Esophagus muscularis mucosa (tissue), 4 donors: ENCODE results near the gene SASS6. TPM values are rescaled to one million over a fixed set of nuclear protein-coding genes. Genes with fewer than 3 reads are reported as not detected.

Experiments used
- DNase-seq: peaks from one replicate; pipeline ENCODE4 v3.0.0-alpha.2; 2017; ENCODE audit errors: extremely low spot score
- H3K27ac ChIP-seq, 4 donors: fragments of 200-600 bp; sonication (generic); replicated peaks in 1 of 4; 1 replicate in 3 of 4; 2 replicates in 1 of 4; pipeline ENCODE4 v1.5.1; 2016 to 2019; ENCODE audit warnings: mild to moderate bottlenecking in 1 of 4
- H3K27me3 ChIP-seq, 4 donors: fragments of 200-600 bp; sonication (generic); one replicate each; pipeline versions ENCODE4 v1.5.1 to v1.6.0; 2016 to 2019
- H3K36me3 ChIP-seq, 4 donors: fragments of 200-600 bp; sonication (generic); one replicate each; pipeline ENCODE4 v1.5.1; 2016 to 2019
- H3K4me1 ChIP-seq, 4 donors: fragments of 200-600 bp; sonication (generic); one replicate each; pipeline ENCODE4 v1.5.1; 2016 to 2019
- H3K4me3 ChIP-seq, 4 donors: fragments of 200-600 bp; sonication (generic); 1 replicate in 2 of 4; 2 replicates in 2 of 4; pipeline ENCODE4 v1.5.1; 2016 to 2019; ENCODE audit warnings: mild to moderate bottlenecking in 4 of 4, moderate library complexity in 1 of 4
- H3K9me3 ChIP-seq, 4 donors: fragments of 200-600 bp; sonication (generic); 1 replicate in 3 of 4; 2 replicates in 1 of 4; pipeline ENCODE4 v1.5.1; 2016 to 2019
- EP300 ChIP-seq: sonication (generic); formaldehyde crosslinking; IDR thresholded peaks from one replicate; pipeline ENCODE4 v1.6.1; 2017; ENCODE audit warnings: antibody characterized with exemption
- POLR2A ChIP-seq: fragments of 450-650 bp; IDR thresholded peaks from one replicate; pipeline ENCODE4 v1.6.1; 2017; ENCODE audit warnings: antibody characterized with exemption, moderate library complexity, mild to moderate bottlenecking, low read depth
- POLR2AphosphoS5 ChIP-seq, 2 donors: sonication (generic); formaldehyde crosslinking; IDR thresholded peaks; one replicate each; pipeline ENCODE4 v1.6.1; 2017; ENCODE audit warnings: antibody characterized with exemption in 2 of 2
- WGBS: methylation state at CpG from one replicate; pipeline ENCODE4 v1.1.5; 2018; 5-methylcytosine and 5-hydroxymethylcytosine counted together
- intact Hi-C: fragments of 100-400 bp; cut with DNase I; formaldehyde crosslinking; loops from one replicate; pipeline ENCODE4 v1.15.1; 2023
- total RNA-seq, 4 donors: library from RNA; depleted of rRNA; stranded (reverse); fragments of >200 nt; gene quantifications; one replicate each; pipeline versions ENCODE4 v1.1.0 to v1.2.1, GENCODE V29; 2016
- TF ChIP-seq, protein P1 (sequence below), 3 experiments: fragments of 200-600 bp in 2 of 3; fragments of 450-650 bp in 1 of 3; sonication (generic) in 2 of 3; IDR thresholded peaks; one replicate each; pipeline ENCODE4 v1.5.1; 2017 to 2019; ENCODE audit warnings: antibody characterized with exemption in 3 of 3, mild to moderate bottlenecking in 2 of 3, moderate library complexity in 1 of 3

SASS6 gene
- 1 to 10 TPM; 1.2 to 3.0 (median 2.4) TPM for total RNA-seq

DNA sequence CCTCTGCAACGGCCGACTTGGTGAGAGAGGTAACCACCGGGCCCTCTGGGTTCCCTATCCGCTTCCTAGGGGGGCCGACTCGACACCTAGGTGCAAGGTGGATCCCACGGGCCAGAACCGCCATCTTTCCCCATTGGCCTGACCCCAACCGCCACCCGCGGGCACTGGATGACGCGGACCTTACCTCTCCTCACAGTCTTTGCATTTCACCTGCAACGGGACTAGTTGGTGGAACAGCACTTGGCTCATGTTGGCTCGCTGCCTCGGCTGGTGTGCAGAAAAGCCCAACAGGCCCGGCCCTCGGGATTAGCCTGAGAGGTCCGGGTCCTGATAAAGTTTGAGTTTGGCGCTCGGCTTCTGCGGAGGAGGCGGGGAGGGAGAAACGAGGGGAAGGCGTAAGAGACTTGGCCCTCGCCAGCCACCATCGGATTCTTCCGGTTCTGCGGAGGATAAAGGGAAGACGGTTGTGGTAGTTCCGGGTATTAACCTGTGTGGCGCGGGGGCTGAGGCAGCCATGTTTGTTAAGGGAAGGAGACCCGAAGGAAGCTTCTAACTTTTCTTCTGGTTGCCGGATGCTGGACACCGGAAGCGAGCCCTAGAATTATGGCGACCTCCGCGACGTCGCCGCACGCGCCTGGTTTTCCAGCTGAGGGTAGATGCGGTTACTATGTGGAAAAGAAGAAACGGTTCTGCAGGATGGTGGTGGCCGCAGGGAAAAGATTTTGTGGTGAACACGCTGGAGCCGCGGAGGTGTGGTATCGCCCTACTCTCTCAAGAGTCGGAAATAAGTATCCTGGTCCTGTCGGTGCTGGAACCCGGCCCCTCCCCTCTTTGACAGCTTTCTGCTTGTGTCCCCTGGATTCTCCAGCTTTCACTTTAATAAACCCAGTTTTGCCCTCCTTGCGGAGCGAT lies at the start of gene SASS6, which contains the start of gene TRMT13:
SASS6 (minus strand) TSS at position 365 of the 912 bp plus-strand sequence; CDS start at position 249, 116 bp downstream.
TRMT13 (plus strand) TSS at position 598 of the 912 bp plus-strand sequence; CDS start at position 604, 6 bp downstream.
- Histone ChIP-seq H3K4me3 (peak within 1 kb of the TSS; percentile 60 to 76 (median 74)), H3K9me3 (no peaks in the 10 kb centered on the region), H3K27ac (peak within 1 kb of the TSS; percentile 61 to 73 (median 70)), H3K36me3 (peaks cover 0 to 14% (median 11%) of the 10 kb centered on the region in 4 donors), H3K27me3 (no peaks in the 10 kb centered on the region), H3K4me1 (peaks cover 4 to 32% (median 28%) of the 10 kb centered on the region in 4 donors)
- TF ChIP-seq, protein P1, sequence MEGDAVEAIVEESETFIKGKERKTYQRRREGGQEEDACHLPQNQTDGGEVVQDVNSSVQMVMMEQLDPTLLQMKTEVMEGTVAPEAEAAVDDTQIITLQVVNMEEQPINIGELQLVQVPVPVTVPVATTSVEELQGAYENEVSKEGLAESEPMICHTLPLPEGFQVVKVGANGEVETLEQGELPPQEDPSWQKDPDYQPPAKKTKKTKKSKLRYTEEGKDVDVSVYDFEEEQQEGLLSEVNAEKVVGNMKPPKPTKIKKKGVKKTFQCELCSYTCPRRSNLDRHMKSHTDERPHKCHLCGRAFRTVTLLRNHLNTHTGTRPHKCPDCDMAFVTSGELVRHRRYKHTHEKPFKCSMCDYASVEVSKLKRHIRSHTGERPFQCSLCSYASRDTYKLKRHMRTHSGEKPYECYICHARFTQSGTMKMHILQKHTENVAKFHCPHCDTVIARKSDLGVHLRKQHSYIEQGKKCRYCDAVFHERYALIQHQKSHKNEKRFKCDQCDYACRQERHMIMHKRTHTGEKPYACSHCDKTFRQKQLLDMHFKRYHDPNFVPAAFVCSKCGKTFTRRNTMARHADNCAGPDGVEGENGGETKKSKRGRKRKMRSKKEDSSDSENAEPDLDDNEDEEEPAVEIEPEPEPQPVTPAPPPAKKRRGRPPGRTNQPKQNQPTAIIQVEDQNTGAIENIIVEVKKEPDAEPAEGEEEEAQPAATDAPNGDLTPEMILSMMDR (IDR thresholded peaks at IDR 0.05): peak in 1 of 3 experiments; percentile 7
- TF ChIP-seq POLR2AphosphoS5 (IDR thresholded peaks at IDR 0.05): peak; percentile 83 to 93
- TF ChIP-seq POLR2A: no peak
- TF ChIP-seq EP300: no peak
- peak; percentile 99 for DNase-seq
- intact Hi-C loops: loop anchor here (5.0 kb wide), 3 partner anchors 96 to 281 kb away; partner anchors contain the start of genes AGL and DBT
- 0% methylated on average over 42 of the region's 57 CpGs for WGBS

- H3K36me3 ChIP-seq: no peaks in the 10 kb centered on the region
- TF ChIP-seq, protein P1 (IDR thresholded peaks at IDR 0.05): no peak
- TF ChIP-seq POLR2AphosphoS5 (IDR thresholded peaks at IDR 0.05): no peak
- TF ChIP-seq POLR2A: no peak
- no peak for TF ChIP-seq EP300
- H3K27me3 ChIP-seq: no peaks in the 10 kb centered on the region
- DNase-seq: no peak
- peaks cover 0 to 6% (median 2%) of the 10 kb centered on the region in 4 donors for H3K4me1 ChIP-seq
- H3K9me3 ChIP-seq: no peaks in the 10 kb centered on the region
- intact Hi-C loops: no loop called here
- H3K4me3 ChIP-seq: no peak within 1 kb of the TSS
- H3K27ac ChIP-seq: no peak within 1 kb of the TSS
- 41% methylated on average over 5 of the region's 5 CpGs for WGBS
Measured at GRCh38 chr1:100178091-100178490, 45.4 kb upstream of the SASS6 start, which contains the start of gene LRRC39. LRRC39 (minus strand) TSS chr1:100178256; CDS start chr1:100168516, 9,740 bp downstream.

GRCh38 chr1:100177295-100178041 lies 44.7 kb upstream of the SASS6 start:
- H3K27me3 ChIP-seq: no peaks in the 10 kb centered on the region
- intact Hi-C loops: no loop called here
- DNase-seq: no peak
- H3K4me3 ChIP-seq: no peak overlapping the region
- peaks cover 0 to 6% (median 2%) of the 10 kb centered on the region in 4 donors for H3K4me1 ChIP-seq
- no peak overlapping the region for H3K27ac ChIP-seq
- no peak for TF ChIP-seq EP300
- TF ChIP-seq, protein P1 (IDR thresholded peaks at IDR 0.05): no peak
- TF ChIP-seq POLR2AphosphoS5 (IDR thresholded peaks at IDR 0.05): no peak
- TF ChIP-seq POLR2A: no peak
- no peaks in the 10 kb centered on the region for H3K9me3 ChIP-seq
- 86% methylated on average over 4 of the region's 4 CpGs for WGBS
- no peaks in the 10 kb centered on the region for H3K36me3 ChIP-seq

- Histone ChIP-seq H3K9me3 (no peaks in the 10 kb centered on the region), H3K27me3 (no peaks in the 10 kb centered on the region), H3K4me1 (no peaks in the 10 kb centered on the region), H3K27ac (no peak overlapping the region), H3K4me3 (no peak overlapping the region), H3K36me3 (no peaks in the 10 kb centered on the region)
- TF ChIP-seq EP300 (no peak), POLR2A (no peak), POLR2AphosphoS5 (IDR thresholded peaks at IDR 0.05) (no peak)
- TF ChIP-seq, protein P1 (IDR thresholded peaks at IDR 0.05): no peak
- 98% methylated on average over 2 of the region's 2 CpGs for WGBS
- no peak for DNase-seq
- intact Hi-C loops: no loop called here
Measured at GRCh38 chr1:100168051-100168450, 35.3 kb upstream of the SASS6 start.
